Measurements from ENCODE around the gene GAPDH.
A peak's percentile ranks its signal among the peaks of the same experiment; 100 is the strongest.

GAPDH gene

DNA sequence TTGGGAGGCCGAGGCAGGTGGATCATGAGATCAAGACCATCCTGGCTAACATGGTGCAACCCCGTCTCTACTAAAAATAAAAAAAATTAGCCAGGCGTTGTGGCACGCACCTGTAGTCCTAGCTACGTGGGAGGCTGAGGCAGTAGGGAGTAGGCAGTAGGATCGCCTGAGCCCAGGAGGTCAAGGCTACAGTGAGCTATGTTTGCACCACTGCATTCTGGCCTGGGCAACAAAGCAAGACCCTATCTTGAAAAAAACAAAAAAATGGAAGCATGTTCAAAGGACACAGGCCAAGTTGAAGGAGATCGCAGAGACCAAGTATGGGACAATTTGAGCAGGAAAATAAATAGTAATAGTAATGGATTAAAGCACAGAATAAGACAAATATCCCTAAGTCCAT is 26.2 kb upstream of the GAPDH start:
- H3K18ac ChIP-seq (ENCODE audit: low read depth in 1 of 2, low read length in 2 of 2) = peak overlapping the region; percentile 34 to 54
- H2BK12ac ChIP-seq (ENCODE audit: low read length in 2 of 2) = peak overlapping the region in 1 of 2 experiments; percentile 20
- H4K8ac ChIP-seq (ENCODE audit: low read length) = no peak overlapping the region
- peak overlapping the region; percentile 77 for H2BK120ac ChIP-seq (ENCODE audit: low read depth, low read length)
- H3K4me3 ChIP-seq (ENCODE audit: insufficient read depth in 1 of 2, low read depth in 1 of 2, low read length in 2 of 2) = no peak overlapping the region
- H2BK15ac ChIP-seq (ENCODE audit: low read depth, poor library complexity, severe bottlenecking) = no peak overlapping the region
- peaks cover 18 to 42% of the 10 kb centered on the region in 2 experiments for H3K36me3 ChIP-seq (ENCODE audit: control insufficient read depth in 1 of 2, insufficient read depth in 2 of 2, low read depth in 1 of 2, low read length in 2 of 2)
- H3K23ac ChIP-seq (ENCODE audit: low read length in 2 of 2) = no peak overlapping the region
- peak overlapping the region; percentile 84 for H2BK5ac ChIP-seq (ENCODE audit: low read depth, low read length, poor library complexity, severe bottlenecking)
- no peaks in the 10 kb centered on the region for H3K9me3 ChIP-seq (ENCODE audit: control insufficient read depth, low read length)
- H3K27me3 ChIP-seq (ENCODE audit: control insufficient read depth in 1 of 2, insufficient read depth in 1 of 2, low read length in 2 of 2) = no peaks in the 10 kb centered on the region
- peak overlapping the region; percentile 86 for H3K27ac ChIP-seq (ENCODE audit: low read length, poor library complexity, severe bottlenecking)
- peak overlapping the region; percentile 43 for H2AK5ac ChIP-seq (ENCODE audit: low read length, severe bottlenecking)
- peaks cover 36% of the 10 kb centered on the region for H3K79me1 ChIP-seq (replicated peaks; ENCODE audit: low read length, poor library complexity, severe bottlenecking)
- no peak overlapping the region for H3K14ac ChIP-seq (ENCODE audit: low read length in 2 of 2)
- H2AFZ ChIP-seq (ENCODE audit: low read depth, low read length) = no peak overlapping the region
- peak overlapping the region in 1 of 2 experiments; percentile 80 for H3K4ac ChIP-seq (ENCODE audit: low read depth in 1 of 2, low read length in 2 of 2)
- H4K91ac ChIP-seq (ENCODE audit: low read length) = peak overlapping the region; percentile 18
- no peak overlapping the region for H3K4me2 ChIP-seq (ENCODE audit: low read length, poor library complexity, severe bottlenecking)
- peaks cover 5% of the 10 kb centered on the region for H3K4me1 ChIP-seq (ENCODE audit: control insufficient read depth, insufficient read depth, low read depth, low read length)
- DNase-seq = no peak
- H3K9ac ChIP-seq (ENCODE audit: low read length) = no peak overlapping the region
- WGBS = 83% methylated on average over 7 of the region's 7 CpGs

DNA sequence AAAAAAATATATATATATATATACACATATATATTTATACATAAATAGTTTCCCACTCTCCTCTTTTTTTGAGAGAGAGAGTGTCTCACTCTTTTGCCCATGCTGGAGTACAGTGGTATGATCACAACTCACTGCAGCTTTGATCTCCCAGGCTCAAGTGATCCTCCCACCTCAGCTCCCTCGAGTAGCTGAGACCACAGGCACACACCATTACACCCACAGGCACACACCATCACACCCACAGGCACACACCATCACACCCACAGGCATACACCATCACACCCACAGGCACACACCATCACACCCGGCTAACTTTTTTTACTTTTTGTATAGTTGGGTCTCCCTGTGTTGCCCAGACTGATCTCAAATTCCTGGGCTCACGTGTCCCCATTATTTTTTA is 14.1 kb upstream of the GAPDH start:
- DNase-seq = no peak
- Histone ChIP-seq H3K27me3 (ENCODE audit: control insufficient read depth in 1 of 2, insufficient read depth in 1 of 2, low read length in 2 of 2) (no peaks in the 10 kb centered on the region), H3K4ac (ENCODE audit: low read depth in 1 of 2, low read length in 2 of 2) (no peak overlapping the region), H3K36me3 (ENCODE audit: control insufficient read depth in 1 of 2, insufficient read depth in 2 of 2, low read depth in 1 of 2, low read length in 2 of 2) (peaks cover 61 to 82% of the 10 kb centered on the region in 2 experiments), H4K91ac (ENCODE audit: low read length) (no peak overlapping the region), H3K9me3 (ENCODE audit: control insufficient read depth, low read length) (no peaks in the 10 kb centered on the region), H2AFZ (ENCODE audit: low read depth, low read length) (no peak overlapping the region), H3K4me2 (ENCODE audit: low read length, poor library complexity, severe bottlenecking) (no peak overlapping the region), H3K14ac (ENCODE audit: low read length in 2 of 2) (no peak overlapping the region), H2BK12ac (ENCODE audit: low read length in 2 of 2) (no peak overlapping the region), H4K8ac (ENCODE audit: low read length) (no peak overlapping the region), H3K4me1 (ENCODE audit: control insufficient read depth, insufficient read depth, low read depth, low read length) (no peaks in the 10 kb centered on the region), H3K18ac (ENCODE audit: low read depth in 1 of 2, low read length in 2 of 2) (no peak overlapping the region), H2BK5ac (ENCODE audit: low read depth, low read length, poor library complexity, severe bottlenecking) (no peak overlapping the region), H2BK120ac (ENCODE audit: low read depth, low read length) (no peak overlapping the region), H3K4me3 (ENCODE audit: insufficient read depth in 1 of 2, low read depth in 1 of 2, low read length in 2 of 2) (no peak overlapping the region), H2BK15ac (ENCODE audit: low read depth, poor library complexity, severe bottlenecking) (no peak overlapping the region), H3K9ac (ENCODE audit: low read length) (no peak overlapping the region), H3K79me1 (replicated peaks; ENCODE audit: low read length, poor library complexity, severe bottlenecking) (peaks cover 21% of the 10 kb centered on the region), H2AK5ac (ENCODE audit: low read length, severe bottlenecking) (no peak overlapping the region), H3K23ac (ENCODE audit: low read length in 2 of 2) (no peak overlapping the region), H3K27ac (ENCODE audit: low read length, poor library complexity, severe bottlenecking) (no peak overlapping the region)
- 96% methylated on average over 2 of the region's 3 CpGs for WGBS

DNA sequence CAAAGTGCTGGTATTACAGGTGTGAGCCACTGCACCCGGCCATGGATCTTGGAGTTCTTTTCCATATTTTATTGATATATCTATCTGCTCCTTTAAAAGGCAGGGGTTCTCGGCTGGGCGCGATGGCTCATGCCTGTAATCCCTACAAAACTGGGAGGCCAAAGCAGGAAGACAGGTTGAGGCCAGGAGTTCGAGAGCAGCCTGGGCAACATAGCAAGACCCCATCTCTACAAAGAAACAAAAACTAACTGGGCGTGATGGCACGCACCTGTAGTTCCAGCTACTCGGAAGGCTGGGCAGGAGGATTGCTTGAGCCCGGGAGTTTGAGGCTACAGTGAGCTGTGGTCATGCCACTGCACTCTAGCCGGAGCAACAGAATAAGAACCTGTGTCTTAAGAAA is 12.1 kb upstream of the GAPDH start:
- no peak overlapping the region for H4K8ac ChIP-seq (ENCODE audit: low read length)
- no peak overlapping the region for H3K4ac ChIP-seq (ENCODE audit: low read depth in 1 of 2, low read length in 2 of 2)
- no peaks in the 10 kb centered on the region for H3K9me3 ChIP-seq (ENCODE audit: control insufficient read depth, low read length)
- no peak overlapping the region for H2BK12ac ChIP-seq (ENCODE audit: low read length in 2 of 2)
- no peak overlapping the region for H3K14ac ChIP-seq (ENCODE audit: low read length in 2 of 2)
- H3K4me3 ChIP-seq (ENCODE audit: insufficient read depth in 1 of 2, low read depth in 1 of 2, low read length in 2 of 2) = no peak overlapping the region
- no peak overlapping the region for H3K18ac ChIP-seq (ENCODE audit: low read depth in 1 of 2, low read length in 2 of 2)
- H3K36me3 ChIP-seq (ENCODE audit: control insufficient read depth in 1 of 2, insufficient read depth in 2 of 2, low read depth in 1 of 2, low read length in 2 of 2) = peaks cover 70 to 87% of the 10 kb centered on the region in 2 experiments
- H3K27me3 ChIP-seq (ENCODE audit: control insufficient read depth in 1 of 2, insufficient read depth in 1 of 2, low read length in 2 of 2) = no peaks in the 10 kb centered on the region
- H2BK5ac ChIP-seq (ENCODE audit: low read depth, low read length, poor library complexity, severe bottlenecking) = no peak overlapping the region
- DNase-seq = no peak
- no peak overlapping the region for H4K91ac ChIP-seq (ENCODE audit: low read length)
- no peak overlapping the region for H3K4me2 ChIP-seq (ENCODE audit: low read length, poor library complexity, severe bottlenecking)
- 86% methylated on average over 9 of the region's 10 CpGs for WGBS
- H2BK120ac ChIP-seq (ENCODE audit: low read depth, low read length) = no peak overlapping the region
- H2AFZ ChIP-seq (ENCODE audit: low read depth, low read length) = no peak overlapping the region
- H3K79me1 ChIP-seq (replicated peaks; ENCODE audit: low read length, poor library complexity, severe bottlenecking) = peaks cover 24% of the 10 kb centered on the region
- H3K9ac ChIP-seq (ENCODE audit: low read length) = no peak overlapping the region
- no peaks in the 10 kb centered on the region for H3K4me1 ChIP-seq (ENCODE audit: control insufficient read depth, insufficient read depth, low read depth, low read length)
- H2AK5ac ChIP-seq (ENCODE audit: low read length, severe bottlenecking) = no peak overlapping the region
- H3K23ac ChIP-seq (ENCODE audit: low read length in 2 of 2) = no peak overlapping the region
- H2BK15ac ChIP-seq (ENCODE audit: low read depth, poor library complexity, severe bottlenecking) = no peak overlapping the region
- no peak overlapping the region for H3K27ac ChIP-seq (ENCODE audit: low read length, poor library complexity, severe bottlenecking)

DNA sequence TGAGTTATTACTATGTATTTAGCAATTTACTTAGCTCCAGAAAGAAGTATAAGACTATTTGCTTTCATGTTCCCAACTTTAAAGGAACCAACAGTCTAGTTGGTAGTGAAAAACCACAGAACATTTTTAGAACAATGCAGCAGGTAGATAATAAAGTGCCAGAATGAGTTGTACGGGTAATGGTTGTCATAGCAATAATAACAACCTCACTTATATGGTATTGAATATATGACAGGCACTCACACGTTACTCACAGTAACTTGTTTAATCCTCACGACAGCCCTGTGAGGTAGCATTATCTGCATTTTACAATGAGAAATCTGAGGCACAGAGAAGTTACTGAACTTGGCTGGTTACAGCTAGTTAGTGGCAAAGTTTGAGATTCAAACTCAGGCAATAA is 10.6 kb upstream of the GAPDH start:
- Histone ChIP-seq H2BK120ac (ENCODE audit: low read depth, low read length) (no peak overlapping the region), H3K27ac (ENCODE audit: low read length, poor library complexity, severe bottlenecking) (no peak overlapping the region), H3K79me1 (replicated peaks; ENCODE audit: low read length, poor library complexity, severe bottlenecking) (peaks cover 29% of the 10 kb centered on the region), H3K14ac (ENCODE audit: low read length in 2 of 2) (no peak overlapping the region), H3K9ac (ENCODE audit: low read length) (no peak overlapping the region), H2AFZ (ENCODE audit: low read depth, low read length) (no peak overlapping the region), H3K36me3 (ENCODE audit: control insufficient read depth in 1 of 2, insufficient read depth in 2 of 2, low read depth in 1 of 2, low read length in 2 of 2) (peaks cover 74 to 91% of the 10 kb centered on the region in 2 experiments), H2AK5ac (ENCODE audit: low read length, severe bottlenecking) (no peak overlapping the region), H4K8ac (ENCODE audit: low read length) (no peak overlapping the region), H4K91ac (ENCODE audit: low read length) (no peak overlapping the region), H3K9me3 (ENCODE audit: control insufficient read depth, low read length) (no peaks in the 10 kb centered on the region), H3K27me3 (ENCODE audit: control insufficient read depth in 1 of 2, insufficient read depth in 1 of 2, low read length in 2 of 2) (no peaks in the 10 kb centered on the region), H3K4ac (ENCODE audit: low read depth in 1 of 2, low read length in 2 of 2) (no peak overlapping the region), H3K4me2 (ENCODE audit: low read length, poor library complexity, severe bottlenecking) (no peak overlapping the region), H3K4me1 (ENCODE audit: control insufficient read depth, insufficient read depth, low read depth, low read length) (no peaks in the 10 kb centered on the region), H2BK12ac (ENCODE audit: low read length in 2 of 2) (no peak overlapping the region), H3K23ac (ENCODE audit: low read length in 2 of 2) (no peak overlapping the region), H2BK15ac (ENCODE audit: low read depth, poor library complexity, severe bottlenecking) (no peak overlapping the region), H2BK5ac (ENCODE audit: low read depth, low read length, poor library complexity, severe bottlenecking) (no peak overlapping the region), H3K4me3 (ENCODE audit: insufficient read depth in 1 of 2, low read depth in 1 of 2, low read length in 2 of 2) (no peak overlapping the region), H3K18ac (ENCODE audit: low read depth in 1 of 2, low read length in 2 of 2) (no peak overlapping the region)
- DNase-seq = no peak
- WGBS = 93% methylated on average over 3 of the region's 3 CpGs
